ENCODE data around the gene MALRD1. TPM values are rescaled to one million over a fixed set of nuclear protein-coding genes. Genes with fewer than 3 reads are reported as not detected.

Gene MALRD1
- total RNA-seq, 5 donors from 2014 or later (not counting 1 experiment from before 2014, with no cell fraction given): 0.32 TPM; not detected in 4

DNA sequence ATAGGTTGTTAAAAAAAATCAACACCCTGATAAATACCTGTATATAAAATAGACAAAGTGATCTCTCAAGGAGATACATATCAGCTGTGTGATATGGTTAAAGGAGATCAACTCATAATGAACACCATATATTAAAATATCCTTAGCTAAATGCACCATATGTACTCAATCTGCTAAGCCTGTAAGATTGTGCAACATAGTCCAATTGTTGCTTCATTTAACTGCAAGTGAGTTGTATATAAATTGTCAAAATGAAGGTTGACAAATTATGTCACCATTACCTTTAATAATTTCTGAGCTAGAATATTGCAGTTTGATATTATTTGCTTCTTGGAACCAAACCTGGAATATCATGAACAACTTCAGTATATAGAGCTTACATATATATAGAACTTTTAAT is 283.7 kb downstream of the MALRD1 start:
- DNase-seq (no peak), ATAC-seq (replicated peaks in 1 of 4) (no peak)
- no peaks in the 10 kb centered on the region for H3K27me3 ChIP-seq (replicated peaks in 1 of 2; ENCODE audit: control insufficient read depth in 2 of 2, extremely low read depth in 1 of 2, insufficient read depth in 2 of 2, low read length in 1 of 2)
- H3K36me3 ChIP-seq (ENCODE audit: control insufficient read depth in 2 of 2, extremely low read depth in 1 of 2, insufficient read depth in 1 of 2, low read length in 1 of 2): no peaks in the 10 kb centered on the region
- ChIA-PET CTCF (no interaction called here), POLR2A (interaction anchor here in 1 of 2 donors (0.6 kb wide), 1 partner anchor 897 kb away, joined by 4 read pairs; no protein-coding TSS in a partner anchor)
- no peak overlapping the region for H3K27ac ChIP-seq (ENCODE audit: low read length)
- H3K4me1 Mint-ChIP-seq: no peaks in the 10 kb centered on the region
- no peak overlapping the region for H3K4me3 Mint-ChIP-seq
- no peak overlapping the region for H3K27ac Mint-ChIP-seq
- no peaks in the 10 kb centered on the region for H3K27me3 Mint-ChIP-seq
- peaks cover 0 to 9% (median 2%) of the 10 kb centered on the region in 3 donors for H3K9me3 Mint-ChIP-seq
- no peak overlapping the region for H3K4me3 ChIP-seq (ENCODE audit: control insufficient read depth in 1 of 2, extremely low read depth in 1 of 2, low read length in 1 of 2)
- H3K4me1 ChIP-seq (ENCODE audit: control insufficient read depth in 1 of 2, extremely low read depth in 1 of 2, insufficient read depth in 2 of 2, low read length in 2 of 2): no peaks in the 10 kb centered on the region
- no peaks in the 10 kb centered on the region for H3K9me3 ChIP-seq
- no peaks in the 10 kb centered on the region for H3K36me3 Mint-ChIP-seq

DNA sequence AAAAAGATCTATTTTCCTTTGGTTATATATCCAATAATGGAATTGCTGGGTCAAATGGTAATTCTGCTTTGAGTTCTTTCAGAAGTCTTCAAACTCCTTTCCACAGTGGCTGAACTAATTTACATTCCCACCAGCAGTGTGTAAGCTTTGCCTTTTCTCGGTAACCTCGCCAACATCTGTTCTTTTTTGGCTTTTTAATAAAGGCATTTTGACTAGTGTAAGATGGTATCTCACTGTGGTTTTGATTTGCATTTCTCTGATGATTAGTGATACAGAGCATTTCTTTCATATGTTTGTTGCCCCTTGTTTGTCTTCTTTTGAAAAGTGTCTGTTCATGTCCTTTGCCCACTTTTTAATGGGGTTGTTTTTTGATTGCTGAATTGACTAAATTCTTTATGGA is 285.0 kb downstream of the MALRD1 start:
- Histone ChIP-seq H3K9me3 (no peaks in the 10 kb centered on the region), H3K4me1 (ENCODE audit: control insufficient read depth in 1 of 2, extremely low read depth in 1 of 2, insufficient read depth in 2 of 2, low read length in 2 of 2) (no peaks in the 10 kb centered on the region), H3K36me3 (ENCODE audit: control insufficient read depth in 2 of 2, extremely low read depth in 1 of 2, insufficient read depth in 1 of 2, low read length in 1 of 2) (no peaks in the 10 kb centered on the region), H3K27ac (ENCODE audit: low read length) (no peak overlapping the region), H3K27me3 (replicated peaks in 1 of 2; ENCODE audit: control insufficient read depth in 2 of 2, extremely low read depth in 1 of 2, insufficient read depth in 2 of 2, low read length in 1 of 2) (no peaks in the 10 kb centered on the region), H3K4me3 (ENCODE audit: control insufficient read depth in 1 of 2, extremely low read depth in 1 of 2, low read length in 1 of 2) (no peak overlapping the region)
- Mint-ChIP-seq H3K4me1 (no peaks in the 10 kb centered on the region), H3K36me3 (no peaks in the 10 kb centered on the region), H3K27ac (no peak overlapping the region), H3K27me3 (no peaks in the 10 kb centered on the region), H3K4me3 (no peak overlapping the region), H3K9me3 (peaks cover 0 to 9% (median 2%) of the 10 kb centered on the region in 3 donors)
- ATAC-seq (replicated peaks in 1 of 4): no peak
- ChIA-PET POLR2A (no interaction called here), CTCF (no interaction called here)
- WGBS (ENCODE audit: insufficient coverage): no CpG with 5 or more reads among the region's 2 CpGs
- no peak for DNase-seq

- H3K27ac Mint-ChIP-seq: no peak overlapping the region
- no peak for DNase-seq
- H3K4me1 Mint-ChIP-seq: no peaks in the 10 kb centered on the region
- H3K4me3 Mint-ChIP-seq: no peak overlapping the region
- POLR2A ChIA-PET: no interaction called here
- H3K9me3 ChIP-seq: no peaks in the 10 kb centered on the region
- H3K9me3 Mint-ChIP-seq: peaks cover 4 to 8% (median 6%) of the 10 kb centered on the region in 3 donors
- H3K27ac ChIP-seq (ENCODE audit: low read length): no peak overlapping the region
- no peaks in the 10 kb centered on the region for H3K4me1 ChIP-seq (ENCODE audit: control insufficient read depth in 1 of 2, extremely low read depth in 1 of 2, insufficient read depth in 2 of 2, low read length in 2 of 2)
- no peak overlapping the region for H3K4me3 ChIP-seq (ENCODE audit: control insufficient read depth in 1 of 2, extremely low read depth in 1 of 2, low read length in 1 of 2)
- CTCF ChIA-PET: no interaction called here
- H3K36me3 ChIP-seq (ENCODE audit: control insufficient read depth in 2 of 2, extremely low read depth in 1 of 2, insufficient read depth in 1 of 2, low read length in 1 of 2): no peaks in the 10 kb centered on the region
- 15% methylated on average over 2 of the region's 2 CpGs for WGBS (ENCODE audit: insufficient coverage)
- no peaks in the 10 kb centered on the region for H3K27me3 Mint-ChIP-seq
- no peaks in the 10 kb centered on the region for H3K27me3 ChIP-seq (replicated peaks in 1 of 2; ENCODE audit: control insufficient read depth in 2 of 2, extremely low read depth in 1 of 2, insufficient read depth in 2 of 2, low read length in 1 of 2)
- ATAC-seq (replicated peaks in 1 of 4): no peak
- no peaks in the 10 kb centered on the region for H3K36me3 Mint-ChIP-seq
Observed at GRCh38 chr10:19347621-19348020, 299.0 kb downstream of the MALRD1 start.

- H3K27me3 Mint-ChIP-seq: no peaks in the 10 kb centered on the region
- peaks cover 0 to 7% (median 3%) of the 10 kb centered on the region in 3 donors for H3K9me3 Mint-ChIP-seq
- ChIA-PET CTCF (no interaction called here), POLR2A (no interaction called here)
- no peaks in the 10 kb centered on the region for H3K36me3 ChIP-seq (ENCODE audit: control insufficient read depth in 2 of 2, extremely low read depth in 1 of 2, insufficient read depth in 1 of 2, low read length in 1 of 2)
- ATAC-seq (replicated peaks in 1 of 4) (no peak), DNase-seq (no peak)
- H3K4me3 ChIP-seq (ENCODE audit: control insufficient read depth in 1 of 2, extremely low read depth in 1 of 2, low read length in 1 of 2): no peak overlapping the region
- no peak overlapping the region for H3K4me3 Mint-ChIP-seq
- H3K27ac Mint-ChIP-seq: no peak overlapping the region
- H3K27me3 ChIP-seq (replicated peaks in 1 of 2; ENCODE audit: control insufficient read depth in 2 of 2, extremely low read depth in 1 of 2, insufficient read depth in 2 of 2, low read length in 1 of 2): no peaks in the 10 kb centered on the region
- H3K36me3 Mint-ChIP-seq: no peaks in the 10 kb centered on the region
- WGBS (ENCODE audit: insufficient coverage): no CpG with 5 or more reads among the region's 2 CpGs
- no peaks in the 10 kb centered on the region for H3K9me3 ChIP-seq
- H3K4me1 Mint-ChIP-seq: no peaks in the 10 kb centered on the region
- H3K27ac ChIP-seq (ENCODE audit: low read length): no peak overlapping the region
- no peaks in the 10 kb centered on the region for H3K4me1 ChIP-seq (ENCODE audit: control insufficient read depth in 1 of 2, extremely low read depth in 1 of 2, insufficient read depth in 2 of 2, low read length in 2 of 2)
Observed at GRCh38 chr10:19367176-19367575, 318.6 kb downstream of the MALRD1 start.

DNA sequence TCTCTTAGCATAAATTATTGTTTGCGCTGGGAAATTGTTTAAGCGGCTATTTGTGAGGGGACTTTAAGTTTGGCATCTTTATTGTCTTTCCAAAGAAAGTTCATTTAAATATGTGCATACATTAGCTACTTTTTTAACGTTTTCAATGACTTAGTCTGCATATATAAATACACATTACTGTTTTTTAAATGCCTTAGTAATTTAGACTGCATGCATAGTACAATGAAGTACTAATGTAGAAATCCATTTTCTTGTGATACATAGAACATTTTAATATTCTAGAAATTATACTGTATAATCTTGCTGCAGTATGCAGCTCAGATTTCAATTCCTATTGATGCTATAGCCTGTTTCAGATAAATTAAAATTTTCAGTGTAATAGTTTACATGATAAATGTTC is 325.4 kb downstream of the MALRD1 start:
- WGBS (ENCODE audit: insufficient coverage): no CpG with 5 or more reads among the region's 3 CpGs
- no peak for DNase-seq
- Mint-ChIP-seq H3K36me3 (no peaks in the 10 kb centered on the region), H3K9me3 (peaks cover under 1 to 4% (median 3%) of the 10 kb centered on the region in 3 donors), H3K27ac (no peak overlapping the region), H3K27me3 (no peaks in the 10 kb centered on the region), H3K4me1 (no peaks in the 10 kb centered on the region), H3K4me3 (no peak overlapping the region)
- Histone ChIP-seq H3K27ac (ENCODE audit: low read length) (no peak overlapping the region), H3K4me1 (ENCODE audit: control insufficient read depth in 1 of 2, extremely low read depth in 1 of 2, insufficient read depth in 2 of 2, low read length in 2 of 2) (no peaks in the 10 kb centered on the region), H3K4me3 (ENCODE audit: control insufficient read depth in 1 of 2, extremely low read depth in 1 of 2, low read length in 1 of 2) (no peak overlapping the region), H3K9me3 (no peaks in the 10 kb centered on the region), H3K36me3 (ENCODE audit: control insufficient read depth in 2 of 2, extremely low read depth in 1 of 2, insufficient read depth in 1 of 2, low read length in 1 of 2) (no peaks in the 10 kb centered on the region), H3K27me3 (replicated peaks in 1 of 2; ENCODE audit: control insufficient read depth in 2 of 2, extremely low read depth in 1 of 2, insufficient read depth in 2 of 2, low read length in 1 of 2) (no peaks in the 10 kb centered on the region)
- CTCF ChIA-PET: interaction anchor here in 1 of 2 donors (0.6 kb wide), 1 partner anchor 455 kb away, joined by 6 read pairs; no protein-coding TSS in a partner anchor
- no peak for ATAC-seq (replicated peaks in 1 of 4)
- POLR2A ChIA-PET: no interaction called here

GRCh38 chr10:19385846-19386450 is 337.3 kb downstream of the MALRD1 start:
- ATAC-seq (replicated peaks in 1 of 4): no peak
- Mint-ChIP-seq H3K4me1 (no peaks in the 10 kb centered on the region), H3K27me3 (no peaks in the 10 kb centered on the region), H3K27ac (no peak overlapping the region), H3K4me3 (no peak overlapping the region), H3K9me3 (peaks cover 11 to 20% (median 13%) of the 10 kb centered on the region in 3 donors), H3K36me3 (no peaks in the 10 kb centered on the region)
- POLR2A ChIA-PET: interaction anchor here in 1 of 2 donors (0.6 kb wide), 1 partner anchor 842 kb away, joined by 3 read pairs; no protein-coding TSS in a partner anchor
- no peaks in the 10 kb centered on the region for H3K9me3 ChIP-seq
- CTCF ChIA-PET: no interaction called here
- no peaks in the 10 kb centered on the region for H3K27me3 ChIP-seq (replicated peaks in 1 of 2; ENCODE audit: control insufficient read depth in 2 of 2, extremely low read depth in 1 of 2, insufficient read depth in 2 of 2, low read length in 1 of 2)
- H3K4me1 ChIP-seq (ENCODE audit: control insufficient read depth in 1 of 2, extremely low read depth in 1 of 2, insufficient read depth in 2 of 2, low read length in 2 of 2): no peaks in the 10 kb centered on the region
- DNase-seq: no peak
- H3K27ac ChIP-seq (ENCODE audit: low read length): no peak overlapping the region
- WGBS (ENCODE audit: insufficient coverage): 86% methylated on average over 1 of the region's 3 CpGs
- H3K4me3 ChIP-seq (ENCODE audit: control insufficient read depth in 1 of 2, extremely low read depth in 1 of 2, low read length in 1 of 2): no peak overlapping the region
- H3K36me3 ChIP-seq (ENCODE audit: control insufficient read depth in 2 of 2, extremely low read depth in 1 of 2, insufficient read depth in 1 of 2, low read length in 1 of 2): no peaks in the 10 kb centered on the region

- DNase-seq: no peak
- no peaks in the 10 kb centered on the region for H3K4me1 ChIP-seq (ENCODE audit: control insufficient read depth in 1 of 2, extremely low read depth in 1 of 2, insufficient read depth in 2 of 2, low read length in 2 of 2)
- H3K36me3 ChIP-seq (ENCODE audit: control insufficient read depth in 2 of 2, extremely low read depth in 1 of 2, insufficient read depth in 1 of 2, low read length in 1 of 2): no peaks in the 10 kb centered on the region
- ChIA-PET CTCF (no interaction called here), POLR2A (no interaction called here)
- Mint-ChIP-seq H3K27me3 (no peaks in the 10 kb centered on the region), H3K4me1 (no peaks in the 10 kb centered on the region), H3K36me3 (no peaks in the 10 kb centered on the region), H3K27ac (no peak overlapping the region), H3K9me3 (peaks cover 16 to 25% (median 17%) of the 10 kb centered on the region in 3 donors), H3K4me3 (no peak overlapping the region)
- no peak overlapping the region for H3K27ac ChIP-seq (ENCODE audit: low read length)
- no peaks in the 10 kb centered on the region for H3K27me3 ChIP-seq (replicated peaks in 1 of 2; ENCODE audit: control insufficient read depth in 2 of 2, extremely low read depth in 1 of 2, insufficient read depth in 2 of 2, low read length in 1 of 2)
- no CpG with 5 or more reads among the region's 1 CpG for WGBS (ENCODE audit: insufficient coverage)
- no peak for ATAC-seq (replicated peaks in 1 of 4)
- no peak overlapping the region for H3K4me3 ChIP-seq (ENCODE audit: control insufficient read depth in 1 of 2, extremely low read depth in 1 of 2, low read length in 1 of 2)
- H3K9me3 ChIP-seq: no peaks in the 10 kb centered on the region
Observed at GRCh38 chr10:19408924-19409323, 360.3 kb downstream of the MALRD1 start.
